GM10847 (cell line): ENCODE results near the gene PTGFR.

Experiments
- POLR2A ChIP-seq: IDR thresholded peaks from 2 replicates; pipeline ENCODE4 v1.6.1; 2011; ENCODE audit not compliant: insufficient read length; ENCODE audit errors: extremely low read depth

The PTGFR gene

DNA sequence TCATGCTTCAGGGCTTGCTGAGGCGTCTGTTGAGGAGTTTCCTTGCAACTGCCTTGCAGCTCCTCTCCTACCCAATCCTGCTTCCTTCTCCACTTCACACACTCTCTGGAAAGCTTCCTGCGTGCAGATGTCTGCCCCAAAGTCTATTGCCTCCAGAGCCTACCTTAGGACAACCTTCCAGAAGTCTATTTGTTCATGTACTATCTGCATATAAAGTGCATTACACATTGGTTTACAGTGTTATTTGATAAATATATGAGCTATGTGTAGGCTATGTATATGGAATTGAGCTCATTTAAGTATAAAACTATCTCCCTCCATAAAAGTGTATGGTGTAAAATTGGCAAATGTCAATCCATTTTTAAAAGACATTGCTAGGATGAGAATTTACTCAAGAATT, 9.8 kb downstream of the PTGFR start:
- no peak for TF ChIP-seq POLR2A

DNA sequence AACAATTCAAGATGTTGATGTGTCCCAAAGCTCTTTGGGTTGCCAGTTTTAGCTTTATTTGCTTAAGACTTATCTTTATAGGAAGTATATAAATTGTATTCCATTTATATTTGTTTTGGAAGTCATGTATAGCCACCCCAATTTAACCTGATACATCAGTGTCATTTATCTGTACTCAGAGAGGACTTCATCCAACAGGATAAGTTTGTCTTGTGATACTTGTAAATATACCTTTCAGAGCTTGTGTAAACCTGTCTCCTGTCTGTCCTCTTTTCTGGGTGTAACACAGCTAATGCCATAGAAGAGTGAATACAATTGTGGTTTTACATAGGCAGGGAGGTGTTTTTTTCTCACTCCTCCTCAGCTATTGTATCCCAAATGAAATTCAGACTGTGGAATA, 10.4 kb downstream of the PTGFR start:
- TF ChIP-seq POLR2A = no peak

DNA sequence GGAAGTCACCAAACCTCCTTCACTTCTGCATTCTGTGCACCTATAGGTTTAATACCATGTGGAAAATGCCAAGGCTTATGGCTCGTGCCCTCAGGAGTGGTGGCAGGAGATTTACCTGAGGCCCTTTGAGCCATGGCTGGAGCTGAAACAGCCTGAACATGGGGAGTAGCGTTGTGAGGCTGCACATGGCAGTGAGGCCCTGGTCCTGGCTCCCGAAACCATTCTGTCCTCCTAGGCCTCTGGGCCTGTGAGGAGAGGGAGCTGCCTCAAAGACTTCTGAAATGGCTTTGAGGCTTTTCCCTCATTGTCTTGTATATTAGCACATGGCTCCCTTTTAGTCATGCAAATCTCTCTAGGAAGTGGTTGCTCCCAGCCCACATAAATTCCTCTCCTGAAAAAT, 20.6 kb downstream of the PTGFR start:
- TF ChIP-seq POLR2A = no peak

DNA sequence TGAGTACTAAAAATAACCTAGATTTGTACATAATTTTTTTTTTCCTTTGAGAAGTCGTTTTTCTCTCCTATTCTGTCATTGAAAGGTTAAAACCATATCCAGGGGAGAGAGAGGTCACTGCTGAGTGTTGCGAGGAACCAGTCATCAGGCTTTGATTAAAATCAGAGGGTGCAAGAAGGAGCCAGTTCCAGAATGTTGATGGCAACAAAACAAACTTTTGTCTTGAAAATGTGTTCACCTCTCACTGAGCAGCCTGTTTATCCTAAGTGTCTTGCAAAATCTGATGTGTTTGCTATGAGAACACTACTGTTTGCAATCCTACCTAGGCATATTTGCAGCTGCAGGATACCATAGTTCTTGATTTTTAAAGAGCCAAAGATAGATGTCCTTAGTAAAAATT, 25.9 kb downstream of the PTGFR start:
- no peak for TF ChIP-seq POLR2A

DNA sequence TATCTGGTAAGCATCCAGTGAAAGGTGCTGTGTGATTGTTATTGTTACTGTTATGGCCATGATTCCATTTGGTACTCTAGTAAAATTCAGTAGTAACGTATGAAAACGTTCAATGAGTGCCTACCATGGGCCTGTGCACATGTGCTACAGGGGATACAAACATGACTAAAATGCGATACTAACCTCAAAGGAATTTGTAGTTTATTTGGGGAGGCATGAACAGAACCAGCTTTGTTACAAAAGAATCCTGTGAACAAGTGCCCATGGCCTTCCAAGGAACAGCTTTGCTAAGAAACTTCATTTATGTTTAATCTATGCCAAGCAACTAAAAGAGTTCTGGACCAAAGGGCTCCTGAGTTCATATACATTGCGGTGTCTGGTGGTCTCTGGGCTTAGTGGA, 28.7 kb downstream of the PTGFR start:
- no peak for TF ChIP-seq POLR2A

DNA sequence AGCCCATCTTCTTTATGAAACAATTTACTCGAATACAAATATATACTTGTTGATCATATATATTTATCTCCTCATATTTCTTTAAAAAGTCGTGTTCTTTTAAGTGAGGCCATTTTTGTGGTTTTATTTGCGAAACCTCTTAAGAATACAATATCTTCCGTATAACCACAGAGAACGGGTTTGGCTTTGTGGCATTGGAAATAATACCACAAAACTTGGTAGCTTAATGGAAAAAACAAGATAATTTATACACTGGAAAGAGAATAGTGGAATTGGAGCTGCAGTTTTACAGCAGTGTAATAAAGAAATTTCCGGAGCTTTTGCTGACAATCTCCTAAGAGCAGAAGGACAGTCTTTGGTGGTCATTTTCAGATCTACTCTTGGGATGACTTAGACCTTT, 29.4 kb downstream of the PTGFR start:
- no peak for TF ChIP-seq POLR2A

DNA sequence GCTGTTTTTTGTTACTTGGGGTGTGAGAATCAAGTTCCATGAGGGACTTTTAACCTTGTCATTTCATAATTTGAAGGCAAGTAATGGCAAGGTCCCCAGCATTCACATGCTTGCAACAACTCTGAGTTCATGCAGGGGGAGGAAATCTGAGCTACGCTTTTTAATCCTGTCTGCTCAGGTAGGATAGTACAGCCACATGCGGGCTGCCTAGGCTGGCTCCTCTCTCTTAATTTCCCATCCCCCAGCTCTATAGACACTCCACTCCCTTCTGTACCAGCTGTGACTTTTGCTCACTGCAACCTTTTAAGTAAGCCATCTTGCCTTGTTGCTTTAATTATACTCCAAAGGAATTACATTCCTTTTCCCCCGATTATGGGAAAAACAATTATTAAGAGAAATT, 30.1 kb downstream of the PTGFR start:
- no peak for TF ChIP-seq POLR2A

DNA sequence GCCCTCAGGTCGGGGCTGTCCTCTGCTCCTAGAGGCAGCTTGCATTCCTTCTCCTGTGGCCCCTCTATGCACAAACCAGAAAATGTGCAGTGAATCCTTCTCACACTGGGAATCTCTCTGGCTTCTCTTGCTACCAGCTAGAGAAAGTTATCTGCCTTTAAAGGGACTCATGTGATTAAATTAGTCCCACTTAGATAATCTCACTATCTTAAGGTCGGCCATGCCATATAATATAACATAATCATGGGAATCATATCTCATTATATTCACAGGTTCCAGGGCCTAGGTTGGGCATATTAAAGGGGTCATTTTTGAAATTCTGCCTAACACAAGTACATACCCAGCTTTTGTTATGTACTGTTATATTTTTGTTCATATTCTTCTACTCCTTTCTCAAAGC, 31.4 kb downstream of the PTGFR start:
- TF ChIP-seq POLR2A = no peak

DNA sequence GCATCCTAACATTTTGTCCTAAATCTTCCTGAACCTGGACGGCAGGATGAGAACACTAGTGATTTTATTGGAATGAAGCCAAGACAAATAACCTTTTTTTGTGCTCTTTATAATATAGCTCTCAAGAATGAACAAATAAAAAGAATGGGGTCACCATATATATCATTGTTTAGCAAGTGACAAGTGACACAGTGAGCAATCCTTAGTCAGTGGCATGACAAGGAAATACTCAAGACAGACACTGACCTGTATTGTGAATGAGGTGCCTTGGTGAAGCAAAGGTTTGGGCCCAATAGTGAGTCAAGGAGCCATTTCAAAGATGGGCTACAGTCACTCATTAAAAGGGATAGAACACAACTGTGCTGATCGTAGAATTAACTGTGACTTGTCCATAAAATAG, 35.7 kb downstream of the PTGFR start:
- TF ChIP-seq POLR2A = no peak

DNA sequence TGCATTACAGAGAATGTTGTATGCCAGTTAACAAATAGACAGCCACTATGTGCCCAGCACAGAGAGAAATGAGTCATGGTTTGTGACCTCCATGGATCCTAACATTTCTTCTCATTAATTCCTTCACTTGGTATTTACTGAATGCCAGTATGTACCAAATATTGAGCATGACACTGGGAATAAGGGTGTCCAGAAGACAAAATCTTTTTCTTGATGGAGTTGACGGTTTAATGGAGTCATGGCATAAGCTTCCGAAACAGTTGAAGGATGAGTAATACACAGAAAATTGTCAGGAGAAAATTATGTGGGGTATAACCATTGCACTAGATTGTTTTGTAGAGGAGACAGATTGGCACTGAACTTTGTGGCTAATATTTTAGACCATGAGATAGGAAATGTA, 36.9 kb downstream of the PTGFR start:
- no peak for TF ChIP-seq POLR2A

DNA sequence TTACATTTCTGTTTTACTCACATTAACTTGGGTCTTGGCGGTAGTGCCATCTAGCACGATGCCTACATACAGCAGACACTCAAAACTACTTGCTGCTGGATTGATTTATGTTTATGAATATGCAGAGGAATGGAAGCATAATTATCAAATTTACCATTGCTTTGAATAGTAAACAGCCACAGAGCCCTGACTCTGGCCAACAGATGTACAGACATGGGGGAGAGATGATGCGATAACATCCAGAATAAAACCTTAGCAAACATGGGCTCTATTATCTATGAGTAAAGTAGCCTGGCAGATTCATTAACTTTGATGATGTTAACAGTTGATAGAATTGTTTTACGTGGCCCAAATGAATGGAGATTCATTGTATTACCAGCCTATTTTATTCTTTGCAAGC, 42.8 kb downstream of the PTGFR start:
- TF ChIP-seq POLR2A = no peak

DNA sequence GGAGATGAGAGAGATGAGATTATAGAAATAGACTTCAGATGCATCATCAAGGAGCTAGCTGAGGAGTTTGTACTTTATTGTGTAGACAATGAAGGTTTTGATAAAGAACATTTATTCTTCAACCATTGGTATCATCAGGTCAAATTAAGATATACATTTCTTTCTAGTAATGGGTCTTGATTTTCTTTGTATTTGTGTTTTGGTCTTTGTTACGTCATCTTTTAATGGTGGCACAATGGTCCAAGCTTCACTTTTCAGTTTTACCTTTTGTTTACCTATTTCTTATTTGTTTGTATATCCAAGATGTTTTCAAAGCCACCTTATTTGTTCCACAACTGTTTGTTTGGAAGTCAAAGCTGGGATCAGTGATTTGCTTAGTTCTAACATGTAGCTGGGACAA, 44.5 kb downstream of the PTGFR start:
- no peak for TF ChIP-seq POLR2A

DNA sequence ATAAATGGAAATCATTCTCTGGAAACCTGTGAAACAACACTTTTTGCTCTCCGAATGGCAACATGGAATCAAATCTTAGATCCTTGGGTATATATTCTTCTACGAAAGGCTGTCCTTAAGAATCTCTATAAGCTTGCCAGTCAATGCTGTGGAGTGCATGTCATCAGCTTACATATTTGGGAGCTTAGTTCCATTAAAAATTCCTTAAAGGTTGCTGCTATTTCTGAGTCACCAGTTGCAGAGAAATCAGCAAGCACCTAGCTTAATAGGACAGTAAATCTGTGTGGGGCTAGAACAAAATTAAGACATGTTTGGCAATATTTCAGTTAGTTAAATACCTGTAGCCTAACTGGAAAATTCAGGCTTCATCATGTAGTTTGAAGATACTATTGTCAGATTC, 45.7 kb downstream of the PTGFR start:
- TF ChIP-seq POLR2A = no peak

DNA sequence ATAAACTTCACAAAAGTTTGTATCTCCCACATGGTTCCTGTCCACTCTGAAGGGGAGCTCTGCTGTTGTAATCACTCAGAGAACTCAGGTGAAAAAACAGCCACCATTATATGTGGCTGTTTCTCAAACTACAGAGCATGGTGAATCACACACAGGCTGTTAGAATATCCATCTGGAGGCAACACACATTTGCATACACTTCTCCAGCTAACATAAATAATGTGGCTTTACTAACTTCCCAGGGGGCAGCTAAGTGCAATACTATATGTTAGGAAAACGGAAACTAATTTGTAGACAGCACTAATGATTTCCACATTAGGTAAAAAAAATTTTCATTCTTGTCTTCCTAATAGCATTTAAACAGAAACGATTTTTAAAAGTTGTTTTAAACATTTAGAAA, 49.3 kb downstream of the PTGFR start:
- TF ChIP-seq POLR2A = no peak

DNA sequence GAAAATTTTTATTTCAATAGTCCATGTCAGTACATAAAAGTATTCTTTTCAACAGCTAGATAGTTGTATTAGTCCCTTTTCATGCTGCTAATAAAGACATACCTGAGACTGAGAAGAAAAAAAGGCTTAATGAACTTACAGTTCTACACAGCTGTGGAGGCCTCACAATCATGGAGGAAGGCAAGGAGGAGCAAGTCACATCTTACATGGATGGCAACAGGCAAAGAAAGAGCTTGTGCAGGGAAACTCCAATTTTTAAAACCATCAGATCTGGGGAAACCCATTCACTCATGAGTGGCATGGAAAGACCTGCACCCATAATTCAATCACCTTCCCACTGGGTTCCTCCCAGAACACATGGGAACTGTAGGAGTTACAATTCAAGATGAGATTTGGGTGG, 50.7 kb downstream of the PTGFR start:
- TF ChIP-seq POLR2A = no peak

DNA sequence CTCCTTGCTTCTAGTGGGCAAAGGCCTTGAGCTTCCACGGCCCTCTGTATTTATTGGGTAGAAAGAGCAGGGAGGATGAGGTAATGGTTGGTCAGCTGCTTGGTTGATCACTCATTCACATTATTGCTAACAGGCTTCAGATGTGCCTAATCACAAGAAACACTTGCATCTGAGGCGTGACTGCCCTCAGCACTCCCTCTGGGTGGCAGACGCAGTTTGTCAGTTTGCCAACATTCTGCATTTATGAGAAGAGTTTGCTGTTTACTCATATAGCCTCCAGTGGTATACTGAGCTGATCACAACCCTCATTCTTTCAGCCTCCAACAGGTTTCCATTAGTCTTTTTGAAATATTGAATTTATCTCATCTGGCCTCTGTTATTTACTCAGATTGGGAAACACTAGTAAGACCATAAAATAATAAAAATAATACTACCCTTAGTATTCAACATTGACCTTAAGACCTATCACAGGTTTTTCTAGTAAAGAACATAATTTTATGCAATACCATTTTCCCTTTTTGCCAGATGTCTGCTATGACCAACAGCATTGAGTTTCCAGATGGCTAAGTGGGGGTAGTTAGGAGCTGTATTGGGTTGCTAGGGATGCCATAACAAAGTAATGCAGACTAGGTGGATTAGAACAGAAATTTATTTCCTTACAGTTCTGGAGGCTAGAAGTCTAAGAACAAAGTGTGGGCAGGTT, 53.3 kb downstream of the PTGFR start:
- no peak for TF ChIP-seq POLR2A

DNA sequence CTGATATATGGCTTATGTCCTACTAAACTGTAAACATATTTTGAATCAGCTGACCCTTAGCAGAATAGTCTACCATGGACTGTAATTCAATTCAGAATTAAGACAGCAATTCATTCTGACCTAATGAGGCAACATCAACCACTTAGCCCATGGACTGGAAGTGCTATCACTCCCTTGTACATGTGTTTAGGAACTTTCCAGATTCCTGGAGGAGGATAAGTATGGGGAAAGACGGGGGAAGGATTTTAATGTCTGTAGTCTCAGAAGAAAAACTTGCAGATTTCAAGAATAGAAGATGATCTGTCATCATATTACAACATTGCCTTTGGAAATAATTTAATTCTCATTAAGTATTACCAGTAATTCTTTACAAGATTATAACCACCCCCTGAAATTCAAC, 56.3 kb downstream of the PTGFR start:
- TF ChIP-seq POLR2A = no peak

DNA sequence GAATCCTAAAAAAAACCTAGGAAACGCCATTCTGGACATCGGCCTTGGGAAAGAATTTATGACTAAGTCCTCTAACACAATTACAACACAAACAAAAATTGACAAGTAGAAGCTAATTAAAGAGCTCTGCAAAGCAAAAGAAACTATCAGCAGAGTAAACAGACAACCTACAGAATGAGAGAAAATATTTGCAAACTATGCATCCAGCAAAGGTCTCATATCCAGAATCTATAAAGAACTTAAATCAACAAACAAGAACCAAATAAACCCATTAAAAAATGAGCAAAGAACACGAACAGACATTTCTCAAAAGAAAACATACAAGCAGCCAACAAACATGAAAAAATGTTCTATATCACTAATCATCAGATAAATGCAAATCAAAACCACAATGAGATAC, 58.6 kb downstream of the PTGFR start:
- TF ChIP-seq POLR2A = no peak
